Measurements from ENCODE around the gene INPP5A. TPM values are rescaled to one million over a fixed set of nuclear protein-coding genes. Genes with fewer than 3 reads are reported as not detected.
A peak's percentile ranks its signal among the peaks of the same experiment; 100 is the strongest.
"Not testable (repeated sequence)": the region's sequence is repeated elsewhere in the genome, so short reads cannot be mapped to it uniquely, and the experiment has no call there.

The INPP5A gene
- total RNA-seq, 1 experiment from 2014 or later: 16.0 TPM

DNA sequence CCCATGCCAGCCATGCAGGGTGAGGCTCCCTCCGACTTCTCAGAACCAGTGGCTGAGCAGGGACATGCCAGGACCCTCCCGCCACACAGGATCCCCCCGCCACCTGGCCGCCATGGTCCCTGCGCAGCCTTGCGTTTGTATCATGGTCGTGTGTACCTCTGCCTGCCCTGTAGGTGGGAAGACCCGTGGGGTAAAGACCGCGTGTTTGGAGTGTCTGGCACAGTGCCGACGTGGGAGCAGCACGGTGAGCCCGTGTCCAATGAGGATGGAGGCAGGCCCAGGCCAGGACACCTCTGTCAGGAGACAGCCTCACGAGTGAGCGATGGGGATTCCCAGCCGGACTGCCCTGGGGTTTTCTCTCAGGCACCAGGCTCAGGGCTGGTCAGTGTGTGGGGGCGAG, 216.5 kb downstream of the INPP5A start:
- no peak for DNase-seq (ENCODE audit: low read depth)

DNA sequence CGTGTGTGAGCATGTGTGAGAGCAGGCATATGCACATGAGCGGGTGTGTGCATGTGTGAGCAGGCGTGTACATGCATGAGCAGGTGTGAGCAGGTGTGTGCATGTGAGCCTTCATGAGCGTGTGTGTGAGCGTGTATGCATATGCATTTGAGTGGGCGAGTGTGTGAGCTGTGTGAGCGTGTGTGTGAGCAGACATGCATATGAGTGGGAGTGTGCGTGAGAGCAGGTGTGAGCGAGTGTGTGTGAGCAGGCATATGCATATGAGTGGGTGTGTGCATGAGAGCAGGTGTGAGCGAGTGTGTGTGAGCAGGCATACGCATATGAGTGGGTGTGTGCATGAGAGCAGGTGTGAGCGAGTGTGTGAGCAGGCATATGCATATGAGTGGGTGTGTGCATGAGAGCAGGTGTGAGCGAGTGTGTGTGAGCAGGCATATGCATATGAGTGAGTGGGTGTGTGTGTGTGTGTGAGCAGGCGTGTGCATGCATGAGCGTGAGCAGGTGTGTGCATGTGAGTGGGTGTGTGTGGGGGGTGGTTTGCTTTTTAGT, 217.7 kb downstream of the INPP5A start:
- no peak for DNase-seq (ENCODE audit: low read depth)

- no peak for DNase-seq (ENCODE audit: low read depth)
Measured at GRCh38 chr10:132756591-132756990, 219.0 kb downstream of the INPP5A start.

- DNase-seq (ENCODE audit: low read depth): no peak
Measured at GRCh38 chr10:132757171-132757570, 219.6 kb downstream of the INPP5A start.

DNA sequence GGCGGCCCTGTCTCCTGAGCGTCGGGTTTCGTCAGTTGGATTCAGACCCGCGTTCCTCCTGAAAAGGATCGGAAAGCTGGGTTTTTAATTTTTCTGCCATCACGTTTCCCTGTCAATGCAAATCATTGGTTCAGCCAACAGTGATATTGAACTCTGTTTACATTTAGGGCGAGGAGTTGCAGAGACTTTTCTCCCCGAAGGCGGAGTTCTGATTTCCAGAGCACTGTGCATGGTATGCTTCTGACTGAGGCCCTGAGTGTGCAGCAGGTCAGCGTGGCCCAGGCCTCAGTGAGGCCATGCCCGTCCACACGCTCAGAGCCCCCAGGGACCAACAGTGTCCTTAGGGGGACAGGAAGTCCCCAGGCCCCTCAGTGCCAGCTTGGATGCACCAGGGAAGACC, 221.3 kb downstream of the INPP5A start:
- no peak for DNase-seq (ENCODE audit: low read depth)

DNA sequence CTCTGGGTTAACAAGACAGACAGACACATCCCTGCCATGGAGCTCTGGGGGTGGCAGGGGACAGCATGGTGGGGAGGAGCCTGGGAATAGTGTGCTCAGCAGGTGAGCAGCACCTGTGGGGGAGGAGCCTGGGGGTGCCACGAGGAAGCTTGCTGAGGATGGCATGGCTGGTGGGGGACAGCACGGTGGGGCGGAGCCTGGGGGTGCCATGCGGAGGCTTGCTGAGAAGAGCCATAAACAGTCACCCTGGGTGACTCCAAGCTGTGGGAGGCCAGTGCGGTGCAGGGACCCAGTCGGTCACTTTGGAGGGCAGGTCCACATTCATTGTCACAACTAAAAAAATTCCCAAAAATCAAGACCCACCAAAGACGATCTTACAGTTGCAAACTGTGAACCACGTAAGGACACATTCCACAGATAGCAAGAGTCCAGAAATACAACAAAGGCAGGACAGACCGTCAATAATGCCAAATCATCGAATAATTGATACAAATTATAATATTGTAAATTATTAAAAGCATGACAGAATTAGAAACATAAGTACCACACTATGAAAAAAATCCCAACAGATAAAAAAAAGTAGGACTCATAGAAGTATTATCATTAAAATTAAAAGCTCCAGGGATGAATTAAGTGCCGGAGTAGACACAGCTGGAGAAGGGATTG, 223.9 kb downstream of the INPP5A start:
- no peak for DNase-seq (ENCODE audit: low read depth)

GRCh38 chr10:132762267-132762666, 224.7 kb downstream of the INPP5A start:
- DNase-seq (ENCODE audit: low read depth): no peak

- no peak for DNase-seq (ENCODE audit: low read depth)
Measured at GRCh38 chr10:132763545-132763944, 226.0 kb downstream of the INPP5A start.

- DNase-seq (ENCODE audit: low read depth): peak; percentile 19
Measured at GRCh38 chr10:132764108-132764507, 226.5 kb downstream of the INPP5A start.

- DNase-seq (ENCODE audit: low read depth): no peak
Measured at GRCh38 chr10:132765435-132765834, 227.8 kb downstream of the INPP5A start.

DNA sequence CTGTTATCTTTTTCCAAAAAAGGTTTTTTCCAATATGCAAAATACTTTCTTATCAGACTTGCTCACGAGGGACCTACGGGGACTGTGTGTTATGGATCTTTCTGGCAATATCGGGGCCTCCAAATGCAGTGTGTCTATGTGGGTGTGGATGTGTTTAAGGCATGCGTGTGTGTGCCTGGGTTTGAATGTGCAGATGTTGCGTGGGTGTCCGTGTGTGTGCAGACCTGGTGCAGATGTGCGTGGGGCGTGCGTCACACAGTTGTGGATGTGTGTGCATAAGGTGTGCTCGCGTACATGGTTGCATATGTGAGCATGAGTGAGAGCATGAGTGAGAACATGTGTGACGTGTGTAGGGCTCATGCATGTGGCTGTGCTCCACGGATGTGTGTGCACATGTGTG, 228.7 kb downstream of the INPP5A start:
- DNase-seq (ENCODE audit: low read depth): no peak

GRCh38 chr10:132768346-132769248, 231.0 kb downstream of the INPP5A start:
- DNase-seq (ENCODE audit: low read depth): no peak

GRCh38 chr10:132770061-132771021, 232.8 kb downstream of the INPP5A start:
- no peak for DNase-seq (ENCODE audit: low read depth)

- not testable (repeated sequence) for DNase-seq (ENCODE audit: low read depth)
Measured at GRCh38 chr10:132772816-132773215, 235.2 kb downstream of the INPP5A start.

GRCh38 chr10:132774181-132774901, 236.8 kb downstream of the INPP5A start:
- DNase-seq (ENCODE audit: low read depth): no peak

- no peak for DNase-seq (ENCODE audit: low read depth)
Measured at GRCh38 chr10:132774902-132775863, 237.6 kb downstream of the INPP5A start.

GRCh38 chr10:132776186-132776585, 238.6 kb downstream of the INPP5A start:
- DNase-seq (ENCODE audit: low read depth): no peak

- DNase-seq (ENCODE audit: low read depth): no peak
Measured at GRCh38 chr10:132776821-132777220, 239.2 kb downstream of the INPP5A start.

DNA sequence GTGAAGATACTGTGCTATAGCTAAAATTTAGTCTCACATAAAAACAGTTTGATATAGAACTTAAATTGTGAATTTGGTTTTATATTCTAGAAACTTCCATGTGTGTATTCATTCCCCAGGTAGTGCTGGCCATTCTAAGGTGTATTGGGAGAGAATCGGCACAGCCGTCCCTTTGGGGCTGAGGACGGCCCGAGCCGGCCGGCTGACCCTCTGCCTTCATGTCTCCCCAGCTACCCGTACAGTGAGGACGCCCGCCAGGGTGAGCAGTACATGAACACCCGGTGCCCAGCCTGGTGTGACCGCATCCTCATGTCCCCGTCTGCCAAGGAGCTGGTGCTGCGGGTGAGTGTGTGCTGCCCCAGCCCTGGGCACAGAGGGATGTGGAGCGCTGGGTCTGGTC, 239.9 kb downstream of the INPP5A start:
- DNase-seq (ENCODE audit: low read depth): no peak

All from LHCN-M2 (cell line).